ENCODE data around the gene ELMOD3. TPM values are rescaled to one million over a fixed set of nuclear protein-coding genes. Genes with fewer than 3 reads are reported as not detected.
"Not testable (repeated sequence)": the region's sequence is repeated elsewhere in the genome, so short reads cannot be mapped to it uniquely, and the experiment has no call there.

ELMOD3 gene
- total and polyA plus RNA-seq, 9 of the 15 experiments (the other 6 are each of a cell fraction or from before 2014, with no cell fraction given), result 2.7 to 18.7 (median 11.6) TPM

GRCh38 chr2:85329701-85330100, 24.9 kb upstream of the ELMOD3 start:
- Histone ChIP-seq H3K27ac (ENCODE audit: extremely low read depth, low read depth, low read length) (peak overlapping the region; percentile 97; the same call in 1 of the 3 replicates), H3K79me2 (ENCODE audit: control insufficient read depth, insufficient read depth, low read length) (peaks cover 32% of the 10 kb centered on the region), H3K36me3 (ENCODE audit: control insufficient read depth, insufficient read depth, low read length) (peaks cover 19% of the 10 kb centered on the region), H4K20me1 (replicated peaks; ENCODE audit: control insufficient read depth, insufficient read depth, low read length) (peaks cover 14% of the 10 kb centered on the region), H3K4me1 (replicated peaks in 1 of 2; ENCODE audit: control insufficient read depth in 2 of 2, insufficient read depth in 2 of 2, low read length in 2 of 2) (peaks cover 21 to 25% of the 10 kb centered on the region in 2 experiments; a peak in 4 of 5 replicates)
- H3K9me3 ChIP-seq (replicated peaks; ENCODE audit: control insufficient read depth, insufficient read depth, low read depth, low read length); H3K4me3 ChIP-seq; H3K9me1 ChIP-seq (ENCODE audit: control insufficient read depth, insufficient read depth, low read length); in situ Hi-C loops (cut with MboI); H3K9ac ChIP-seq (ENCODE audit: insufficient read depth in 1 of 2, low read depth in 2 of 2, low read length in 2 of 2); H3K27me3 ChIP-seq (ENCODE audit: control insufficient read depth in 2 of 2, insufficient read depth in 2 of 2, low read length in 2 of 2); H2AFZ ChIP-seq (ENCODE audit: low read depth, low read length); FAIRE-seq; CTCF ChIA-PET (ENCODE audit: low intra/inter-chr PET ratio); H3K4me2 ChIP-seq (ENCODE audit: insufficient read depth, low read length); BruUV-seq (replicated peaks); DNase-seq (ENCODE audit: extremely low read depth in 1 of 4, low spot score in 3 of 4); ATAC-seq: not testable (repeated sequence)
- POLR2A ChIA-PET, result interaction anchor here (1.8 to 2.6 kb wide), 2 partner anchors 10 to 11 kb away, joined by 9 to 13 read pairs; no protein-coding TSS in a partner anchor
- TF ChIP-seq ZNF121 (CRISPR knock-in tag; conservative IDR thresholded peaks at IDR 0.05) (peak; percentile 85), MEF2A (IDR thresholded peaks at IDR 0.05; ENCODE audit: control insufficient read depth, low read depth, low read length) (peak; percentile 54; the same call in 1 of the 2 replicates), RBM25 (IDR thresholded peaks at IDR 0.05; ENCODE audit: low read depth, low read length, severe bottlenecking) (peak; percentile 67)
- intact Hi-C loops (cut with micrococcal nuclease), result loop anchor here (1.0 to 5.0 kb wide), 4 partner anchors 25 to 288 kb away; partner anchors contain the start of genes ELMOD3, RETSAT, SH2D6 and USP39
- WGBS (ENCODE audit: insufficient coverage, low coverage, missing lambda C conversion rate), result 7% methylated on average over 2 of the region's 3 CpGs

GRCh38 chr2:85330839-85331636, 23.5 kb upstream of the ELMOD3 start:
- ChIA-PET POLR2A (interaction anchor here (0.9 to 1.2 kb wide), 3 partner anchors 13 to 210 kb away, joined by 3 to 4 read pairs (median 4); partner anchors contain the start of gene MAT2A), CTCF (ENCODE audit: low intra/inter-chr PET ratio) (no interaction called here)
- no peak overlapping the region for H3K27ac ChIP-seq (ENCODE audit: extremely low read depth, low read depth, low read length)
- peaks cover 18% of the 10 kb centered on the region for H3K79me2 ChIP-seq (ENCODE audit: control insufficient read depth, insufficient read depth, low read length)
- no peaks in the 10 kb centered on the region for H3K27me3 ChIP-seq (ENCODE audit: control insufficient read depth in 2 of 2, insufficient read depth in 2 of 2, low read length in 2 of 2)
- H3K9ac ChIP-seq (ENCODE audit: insufficient read depth in 1 of 2, low read depth in 2 of 2, low read length in 2 of 2), result no peak overlapping the region
- H4K20me1 ChIP-seq (replicated peaks; ENCODE audit: control insufficient read depth, insufficient read depth, low read length), result peaks cover 2% of the 10 kb centered on the region
- H3K9me3 ChIP-seq (replicated peaks; ENCODE audit: control insufficient read depth, insufficient read depth, low read depth, low read length), result no peaks in the 10 kb centered on the region
- in situ Hi-C loops (cut with MboI), result no loop called here
- H3K4me3 ChIP-seq, result no peak overlapping the region
- no TSS peak for BruUV-seq (replicated peaks)
- peaks cover 6% of the 10 kb centered on the region for H3K36me3 ChIP-seq (ENCODE audit: control insufficient read depth, insufficient read depth, low read length)
- intact Hi-C loops (cut with micrococcal nuclease), result no loop called here
- 13% methylated on average over 13 of the region's 13 CpGs for WGBS (ENCODE audit: insufficient coverage, low coverage, missing lambda C conversion rate)
- H3K9me1 ChIP-seq (ENCODE audit: control insufficient read depth, insufficient read depth, low read length), result no peaks in the 10 kb centered on the region
- H3K4me2 ChIP-seq (ENCODE audit: insufficient read depth, low read length), result no peak overlapping the region
- ATAC-seq, result no peak
- FAIRE-seq, result no peak
- peaks cover 12 to 15% of the 10 kb centered on the region in 2 experiments; a peak in 4 of 5 replicates for H3K4me1 ChIP-seq (replicated peaks in 1 of 2; ENCODE audit: control insufficient read depth in 2 of 2, insufficient read depth in 2 of 2, low read length in 2 of 2)
- H2AFZ ChIP-seq (ENCODE audit: low read depth, low read length), result no peak overlapping the region
- peak in 1 of 4 experiments; percentile 37 for DNase-seq (ENCODE audit: extremely low read depth in 1 of 4, low spot score in 3 of 4)
- TF ChIP-seq KDM1A (IDR thresholded peaks at IDR 0.05) (peak; percentile 71 to 75; a peak in 2 of 4 replicates), SIN3A (IDR thresholded peaks at IDR 0.05; ENCODE audit: borderline replicate concordance in 2 of 2, control insufficient read depth in 1 of 2, low read depth in 2 of 2, low read length in 2 of 2) (no peak), EGR1 (conservative IDR thresholded peaks at IDR 0.05) (peak; percentile 32; the same call in 1 of the 2 replicates), RCOR1 (IDR thresholded peaks at IDR 0.05; ENCODE audit: borderline replicate concordance in 1 of 2, low read depth in 2 of 2, low read length in 2 of 2) (0 out of 4 replicates have a peak, but pooled peaks of 1 of the 2 experiments have one; percentile 16), ZNF561 (CRISPR knock-in tag; conservative IDR thresholded peaks at IDR 0.05) (no peak), POLR2G (IDR thresholded peaks at IDR 0.05; ENCODE audit: low read depth, low read length) (no peak)

All from K562 (cell line).